NT2/D1 (cell line): ENCODE measurements around the gene MRPL42.

ENCODE experiments used
- DNase-seq: peaks from one replicate; pipeline ENCODE4 v3.0.0-alpha.2; 2011; ENCODE audit warnings: low read depth, low spot score
- H3K27me3 ChIP-seq: 2 replicates; pipeline ENCODE4 v1.6.0; 2011; ENCODE audit warnings: mild to moderate bottlenecking; ENCODE audit not compliant: insufficient read length, insufficient read depth
- H3K36me3 ChIP-seq: 2 replicates; pipeline ENCODE4 v1.6.1; 2011; ENCODE audit warnings: mild to moderate bottlenecking, low read length, mixed read lengths; ENCODE audit not compliant: insufficient read depth, insufficient read length
- H3K4me1 ChIP-seq: 2 replicates; pipeline ENCODE4 v1.5.1; 2011; ENCODE audit not compliant: insufficient read depth, insufficient read length
- H3K4me3 ChIP-seq: 2 replicates; pipeline ENCODE4 v1.5.1; 2011; ENCODE audit warnings: low read depth; ENCODE audit not compliant: insufficient read length
- H3K9ac ChIP-seq: 2 replicates; pipeline ENCODE4 v1.6.0; 2011; ENCODE audit warnings: low read depth; ENCODE audit not compliant: insufficient read length
- H3K9me3 ChIP-seq: 2 replicates; pipeline ENCODE4 v1.5.1; 2011; ENCODE audit warnings: mild to moderate bottlenecking, low read length; ENCODE audit not compliant: insufficient read depth
- SUZ12 ChIP-seq: IDR thresholded peaks from 2 replicates; pipeline ENCODE4 v1.6.1; 2011; ENCODE audit not compliant: insufficient read length, insufficient read depth; ENCODE audit errors: extremely low read depth
- YY1 ChIP-seq: IDR thresholded peaks from 2 replicates; pipeline ENCODE4 v1.6.1; 2011; ENCODE audit not compliant: insufficient read length, insufficient read depth
- ZNF274 ChIP-seq: IDR thresholded peaks from 2 replicates; pipeline ENCODE4 v1.6.1; 2011; ENCODE audit warnings: mild to moderate bottlenecking, low read depth, low read length

Gene MRPL42

GRCh38 chr12:93507165-93507564 lies 39.9 kb downstream of the MRPL42 start:
- Histone ChIP-seq H3K9me3 (no peaks in the 10 kb centered on the region), H3K4me3 (no peak overlapping the region), H3K9ac (no peak overlapping the region), H3K27me3 (no peaks in the 10 kb centered on the region), H3K36me3 (peaks cover 36% of the 10 kb centered on the region), H3K4me1 (no peaks in the 10 kb centered on the region)
- no peak for TF ChIP-seq ZNF274
- no peak for TF ChIP-seq SUZ12
- no peak for DNase-seq

GRCh38 chr12:93509506-93509905 lies 42.2 kb downstream of the MRPL42 start:
- H3K4me3 ChIP-seq = no peak overlapping the region
- H3K9me3 ChIP-seq = no peaks in the 10 kb centered on the region
- H3K36me3 ChIP-seq = peaks cover 15% of the 10 kb centered on the region
- no peaks in the 10 kb centered on the region for H3K27me3 ChIP-seq
- no peaks in the 10 kb centered on the region for H3K4me1 ChIP-seq
- H3K9ac ChIP-seq = no peak overlapping the region
- TF ChIP-seq YY1 (no peak), ZNF274 (no peak), SUZ12 (no peak)
- DNase-seq = no peak

- DNase-seq = no peak
- TF ChIP-seq ZNF274 (no peak), YY1 (no peak)
- H3K9ac ChIP-seq = no peak overlapping the region
- H3K4me3 ChIP-seq = no peak overlapping the region
- peaks cover 5% of the 10 kb centered on the region for H3K36me3 ChIP-seq
- H3K4me1 ChIP-seq = no peaks in the 10 kb centered on the region
- H3K27me3 ChIP-seq = no peaks in the 10 kb centered on the region
- H3K9me3 ChIP-seq = no peaks in the 10 kb centered on the region
Measured at GRCh38 chr12:93514853-93515252, 47.5 kb downstream of the MRPL42 start.

- Histone ChIP-seq H3K4me1 (no peaks in the 10 kb centered on the region), H3K36me3 (no peaks in the 10 kb centered on the region), H3K4me3 (no peak overlapping the region), H3K9me3 (no peaks in the 10 kb centered on the region), H3K9ac (no peak overlapping the region), H3K27me3 (no peaks in the 10 kb centered on the region)
- no peak for DNase-seq
- TF ChIP-seq ZNF274 (no peak), YY1 (no peak), SUZ12 (no peak)
Measured at GRCh38 chr12:93518725-93519124, 51.4 kb downstream of the MRPL42 start.

- H3K9me3 ChIP-seq = no peaks in the 10 kb centered on the region
- no peaks in the 10 kb centered on the region for H3K27me3 ChIP-seq
- H3K4me1 ChIP-seq = no peaks in the 10 kb centered on the region
- no peak overlapping the region for H3K9ac ChIP-seq
- no peak overlapping the region for H3K4me3 ChIP-seq
- DNase-seq = no peak
- H3K36me3 ChIP-seq = no peaks in the 10 kb centered on the region
- TF ChIP-seq SUZ12 (no peak), YY1 (no peak), ZNF274 (no peak)
Measured at GRCh38 chr12:93519859-93520258, 52.5 kb downstream of the MRPL42 start.

- TF ChIP-seq YY1 (no peak), SUZ12 (no peak), ZNF274 (no peak)
- Histone ChIP-seq H3K9ac (no peak overlapping the region), H3K4me3 (no peak overlapping the region), H3K27me3 (no peaks in the 10 kb centered on the region), H3K36me3 (no peaks in the 10 kb centered on the region), H3K9me3 (no peaks in the 10 kb centered on the region), H3K4me1 (no peaks in the 10 kb centered on the region)
- no peak for DNase-seq
Measured at GRCh38 chr12:93520454-93520853, 53.1 kb downstream of the MRPL42 start.

GRCh38 chr12:93521225-93522080 lies 54.1 kb downstream of the MRPL42 start:
- Histone ChIP-seq H3K4me3 (no peak overlapping the region), H3K9ac (no peak overlapping the region), H3K4me1 (no peaks in the 10 kb centered on the region), H3K36me3 (no peaks in the 10 kb centered on the region), H3K27me3 (no peaks in the 10 kb centered on the region), H3K9me3 (no peaks in the 10 kb centered on the region)
- no peak for TF ChIP-seq ZNF274
- no peak for TF ChIP-seq SUZ12
- TF ChIP-seq YY1 = no peak
- no peak for DNase-seq
